GM10266 (cell line): Measurements from ENCODE around the gene IGFBP2.

ENCODE experiments used
- DNase-seq: peaks from one replicate; pipeline ENCODE4 v3.0.0; 2012; ENCODE audit errors: extremely low spot score
- CTCF ChIP-seq: IDR thresholded peaks from 2 replicates; pipeline ENCODE4 v1.5.1; 2012; ENCODE audit warnings: mild to moderate bottlenecking, low read depth; ENCODE audit not compliant: control insufficient read depth, insufficient read depth; ENCODE audit errors: missing control alignments

The IGFBP2 gene

GRCh38 chr2:216651351-216651881, 18.2 kb downstream of the IGFBP2 start:
- no peak for TF ChIP-seq CTCF
- DNase-seq, result no peak

- no peak for TF ChIP-seq CTCF
- no peak for DNase-seq
Measured at GRCh38 chr2:216652566-216652965, 19.3 kb downstream of the IGFBP2 start.

- TF ChIP-seq CTCF, result no peak
- DNase-seq, result no peak
Measured at GRCh38 chr2:216653093-216653799, 20.0 kb downstream of the IGFBP2 start.

GRCh38 chr2:216653931-216654365, 20.7 kb downstream of the IGFBP2 start:
- TF ChIP-seq CTCF, result no peak
- no peak for DNase-seq

- DNase-seq, result no peak
- TF ChIP-seq CTCF, result no peak
Measured at GRCh38 chr2:216654528-216655052, 21.4 kb downstream of the IGFBP2 start.

- TF ChIP-seq CTCF, result no peak
- DNase-seq, result no peak
Measured at GRCh38 chr2:216657086-216657855, 24.1 kb downstream of the IGFBP2 start.

- TF ChIP-seq CTCF, result no peak
- DNase-seq, result no peak
Measured at GRCh38 chr2:216657980-216658379, 24.8 kb downstream of the IGFBP2 start.
